Measurements from ENCODE around the gene ITGAX.

- TF ChIP-seq POLR2AphosphoS5 (IDR thresholded peaks at IDR 0.05; ENCODE audit: low read depth) (no peak), ZNF462 (CRISPR knock-in tag; IDR thresholded peaks at IDR 0.05) (no peak), REST (IDR thresholded peaks at IDR 0.05; ENCODE audit: unreplicated experiment) (no peak), CTCF (conservative IDR thresholded peaks at IDR 0.05; ENCODE audit: low read depth in 2 of 2) (no peak), ZNF114 (CRISPR knock-in tag; IDR thresholded peaks at IDR 0.05) (no peak), NANOG (IDR thresholded peaks at IDR 0.05; ENCODE audit: borderline replicate concordance) (no peak), EZH2 (IDR thresholded peaks at IDR 0.05; ENCODE audit: low read depth, unreplicated experiment) (no peak), JUNB (IDR thresholded peaks at IDR 0.05; ENCODE audit: unreplicated experiment) (no peak), ETS1 (IDR thresholded peaks at IDR 0.05) (no peak), EZH2phosphoT487 (IDR thresholded peaks at IDR 0.05; ENCODE audit: unreplicated experiment) (no peak), ZNF331 (CRISPR knock-in tag; IDR thresholded peaks at IDR 0.05; ENCODE audit: low read depth) (no peak)
Observed at GRCh38 chr16:31364421-31364820, 9.4 kb downstream of the ITGAX start.

Data from GM23338 (cell line).